Stimulated activated CD8-positive, alpha-beta memory T cell treated with anti-CD3 and anti-CD28 coated beads, Interleukin-4, amount 100 ng/mL, for 1 hour (primary cell): ENCODE data around the gene PIP4K2A.

Experiments used
- DNase-seq, 2 donors: peaks; one replicate each; pipeline ENCODE4 v3.0.0-alpha.2; 2020; ENCODE audit warnings: low read depth in 2 of 2, low spot score in 1 of 2

The PIP4K2A gene

DNA sequence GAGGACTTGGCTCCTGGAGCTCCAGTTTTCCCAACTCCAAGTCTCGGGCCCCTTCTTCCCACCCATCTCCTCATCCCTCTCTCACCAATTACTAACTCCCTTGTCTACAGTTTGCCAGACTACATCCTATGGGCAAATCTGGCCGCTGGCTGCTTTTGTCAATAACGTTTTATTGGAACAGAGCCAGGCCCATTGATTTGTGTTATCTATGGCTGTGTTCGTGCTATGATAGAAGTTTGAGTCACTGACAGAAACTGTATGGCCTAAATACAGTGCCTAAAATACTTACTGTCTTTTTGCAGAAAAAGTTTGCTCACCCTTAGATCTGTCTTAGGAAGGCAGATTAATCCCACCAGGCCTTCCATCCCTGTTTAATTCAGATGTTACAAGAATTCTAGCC lies 71.3 kb downstream of the PIP4K2A start:
- DNase-seq = no peak

DNA sequence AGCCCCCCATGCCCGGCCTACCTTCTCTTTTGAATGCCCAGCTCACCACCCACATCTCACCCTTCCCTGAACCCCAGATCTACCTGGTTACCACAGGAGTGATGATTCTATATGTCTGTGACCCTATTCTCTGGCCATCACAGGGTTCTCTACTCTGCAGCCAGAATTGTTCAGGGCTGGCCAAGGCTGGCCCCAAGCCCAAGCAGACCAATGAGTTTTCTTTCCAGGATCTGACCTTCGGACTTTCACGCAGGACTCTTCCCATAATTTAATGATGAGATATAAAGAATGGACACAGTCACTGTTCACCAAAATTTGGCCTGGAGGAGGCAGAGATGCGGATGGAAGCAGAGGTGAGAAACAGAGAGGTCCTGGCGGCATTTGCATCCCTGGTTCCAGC lies 72.6 kb downstream of the PIP4K2A start:
- DNase-seq = no peak

GRCh38 chr10:22640359-22640758 lies 74.0 kb downstream of the PIP4K2A start:
- DNase-seq = no peak

- no peak for DNase-seq
Measured at GRCh38 chr10:22638863-22639262, 75.5 kb downstream of the PIP4K2A start.

- DNase-seq = no peak
Measured at GRCh38 chr10:22637491-22637890, 76.9 kb downstream of the PIP4K2A start.

- DNase-seq = no peak
Measured at GRCh38 chr10:22635650-22636049, 78.7 kb downstream of the PIP4K2A start.

DNA sequence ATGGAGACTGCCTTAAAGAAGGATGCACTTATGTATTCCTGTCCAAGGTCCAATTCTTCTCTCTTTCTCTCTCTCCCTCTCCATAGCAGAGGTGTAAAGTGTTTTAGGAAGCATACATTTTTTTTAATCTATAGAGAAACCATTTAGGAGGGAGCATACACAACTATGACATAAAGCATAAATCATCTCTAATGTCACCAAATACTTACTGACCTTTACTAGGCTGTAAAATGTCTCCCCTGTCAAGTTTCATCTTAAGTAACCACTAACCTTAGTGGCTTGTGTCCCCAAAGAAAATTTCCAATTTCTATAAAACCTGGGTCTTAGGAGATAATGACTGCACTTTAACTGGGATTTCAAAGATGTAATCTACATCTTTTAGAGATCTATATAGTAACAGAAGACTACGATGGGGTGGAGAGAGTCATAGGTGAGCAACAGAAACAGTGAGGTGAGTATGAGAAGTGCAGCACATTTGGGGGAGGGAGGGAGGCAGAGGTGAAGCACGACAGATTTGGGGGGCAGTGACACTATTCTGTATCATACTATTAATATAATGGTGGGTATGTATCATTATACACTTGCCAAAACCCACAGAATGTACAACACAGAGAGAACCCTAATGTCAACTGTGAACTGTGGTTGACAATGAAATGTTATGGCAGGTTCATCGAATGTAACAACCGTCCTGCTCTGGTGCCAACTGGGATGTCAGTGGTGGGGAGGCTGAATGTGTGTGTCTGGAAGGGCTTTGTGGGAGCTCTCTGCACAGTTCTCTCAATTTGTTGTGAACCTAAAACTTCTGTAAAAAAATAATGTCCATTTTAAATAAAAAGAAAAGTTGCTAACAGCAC lies 79.5 kb downstream of the PIP4K2A start:
- DNase-seq = no peak

- DNase-seq = no peak
Measured at GRCh38 chr10:22634093-22634492, 80.3 kb downstream of the PIP4K2A start.

GRCh38 chr10:22633528-22633927 lies 80.8 kb downstream of the PIP4K2A start:
- no peak for DNase-seq

DNA sequence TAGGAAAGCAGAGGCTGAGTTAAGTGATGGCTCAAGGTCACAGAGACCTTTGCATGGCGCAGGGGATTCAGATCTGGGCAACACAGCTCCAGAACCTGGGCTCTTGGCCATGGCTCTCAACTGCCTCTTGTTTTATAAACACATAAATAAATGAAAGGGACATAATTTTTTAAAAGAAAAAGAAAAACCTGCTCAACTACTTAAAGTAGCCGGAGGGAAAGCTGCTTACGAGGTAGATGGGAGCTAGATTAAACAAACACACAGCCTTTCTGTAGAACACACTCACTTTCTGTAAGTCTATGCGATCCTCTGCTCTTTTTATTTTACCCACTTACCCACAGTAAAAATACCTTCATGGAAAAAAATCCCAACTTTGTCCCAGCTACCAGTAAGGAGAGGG lies 81.3 kb downstream of the PIP4K2A start:
- DNase-seq = no peak

GRCh38 chr10:22631646-22632278 lies 82.6 kb downstream of the PIP4K2A start:
- DNase-seq = no peak

DNA sequence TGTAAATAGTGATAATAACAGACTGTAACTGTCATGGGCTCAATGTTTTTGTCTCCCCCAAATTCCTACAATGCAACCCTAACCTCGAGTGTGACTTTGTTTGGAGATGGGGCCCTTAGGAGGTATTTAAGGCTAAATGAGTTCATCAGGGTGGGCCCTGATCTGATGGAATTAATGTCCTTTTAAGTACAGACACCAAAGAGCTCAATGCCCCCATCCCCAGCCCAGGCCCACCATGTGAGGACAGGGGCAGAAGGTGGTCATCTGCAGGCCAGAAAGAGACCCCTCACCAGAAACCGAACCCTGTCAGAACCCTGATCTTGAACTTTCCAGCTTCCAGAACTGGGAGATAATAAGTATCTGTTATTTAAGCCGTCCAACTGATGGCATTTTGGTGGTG lies 83.2 kb downstream of the PIP4K2A start:
- DNase-seq = no peak

GRCh38 chr10:22630234-22631174 lies 83.9 kb downstream of the PIP4K2A start:
- no peak for DNase-seq

DNA sequence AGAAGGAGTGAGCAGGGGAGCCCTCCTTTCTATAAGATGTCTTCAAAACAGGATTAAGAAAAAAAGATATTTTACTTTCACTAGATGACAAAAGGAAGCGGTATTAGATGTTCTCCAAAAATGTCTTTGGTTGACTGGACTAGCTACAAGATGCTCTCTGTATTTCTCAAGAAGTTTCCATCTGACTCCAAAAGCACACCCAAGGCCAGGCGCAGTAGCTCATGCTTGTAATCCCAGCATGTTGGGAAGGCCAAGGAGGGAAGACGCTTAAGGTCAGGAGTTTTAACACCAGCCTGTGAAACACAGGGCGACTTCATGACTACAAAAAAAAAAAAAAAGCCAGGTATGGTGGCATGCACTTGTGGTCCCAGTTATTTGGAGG lies 84.5 kb downstream of the PIP4K2A start:
- no peak for DNase-seq

GRCh38 chr10:22629126-22629525 lies 85.3 kb downstream of the PIP4K2A start:
- DNase-seq = no peak

- DNase-seq = no peak
Measured at GRCh38 chr10:22628309-22628708, 86.1 kb downstream of the PIP4K2A start.

GRCh38 chr10:22626784-22627183 lies 87.6 kb downstream of the PIP4K2A start:
- no peak for DNase-seq

- no peak for DNase-seq
Measured at GRCh38 chr10:22625516-22626290, 88.7 kb downstream of the PIP4K2A start.

DNA sequence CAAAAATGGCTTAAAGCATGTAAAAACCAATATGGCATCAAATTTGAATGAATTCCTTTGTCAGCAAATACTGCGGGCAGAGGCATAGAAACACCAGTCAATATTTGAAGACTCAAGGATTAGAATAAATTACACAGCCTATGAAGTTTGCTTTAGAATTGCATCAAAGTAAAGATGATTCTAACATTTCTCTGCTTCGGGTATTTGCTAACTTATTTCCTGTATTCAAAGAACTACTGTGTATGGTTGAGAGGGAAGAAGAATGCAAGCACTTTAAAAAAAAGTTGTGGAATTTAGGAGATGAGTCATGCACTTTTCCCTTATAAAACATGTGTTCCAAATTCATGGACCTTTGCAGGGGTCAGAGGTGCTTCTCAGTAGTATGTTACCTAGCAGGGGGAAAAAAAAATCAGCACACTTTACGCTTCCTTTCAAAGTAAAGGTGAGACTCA lies 90.1 kb downstream of the PIP4K2A start:
- no peak for DNase-seq

GRCh38 chr10:22623633-22624253 lies 90.6 kb downstream of the PIP4K2A start:
- DNase-seq = no peak
